ENCODE results near the gene NFATC2.

NFATC2 gene

GRCh38 chr20:51516855-51517254 lies 25.7 kb downstream of the NFATC2 start:
- H2BK15ac ChIP-seq (replicated peaks; ENCODE audit: low read depth) = no peak overlapping the region
- DNase-seq = no peak

GRCh38 chr20:51514836-51515235 lies 27.7 kb downstream of the NFATC2 start:
- H3K4ac ChIP-seq (ENCODE audit: low read depth, low read length) = no peak overlapping the region
- H3K23ac ChIP-seq (ENCODE audit: low read length) = no peak overlapping the region
- no peaks in the 10 kb centered on the region for H3K4me1 ChIP-seq (ENCODE audit: control insufficient read depth, low read depth, low read length)
- no peaks in the 10 kb centered on the region for H3K79me1 ChIP-seq (ENCODE audit: low read length)
- WGBS (ENCODE audit: extremely low coverage, insufficient coverage, low lambda C conversion rate) = no CpG with 5 or more reads among the region's 7 CpGs
- H3K9ac ChIP-seq (ENCODE audit: low read length) = no peak overlapping the region
- no peak overlapping the region for H3K4me2 ChIP-seq (ENCODE audit: low read length)
- H3K18ac ChIP-seq (ENCODE audit: low read length) = no peak overlapping the region
- no peak overlapping the region for H2BK15ac ChIP-seq (replicated peaks; ENCODE audit: low read depth)
- no peak overlapping the region for H3K56ac ChIP-seq (ENCODE audit: low read length)
- H3K79me2 ChIP-seq (ENCODE audit: control insufficient read depth, insufficient read depth, low read length) = no peaks in the 10 kb centered on the region
- no peak overlapping the region for H3K27ac ChIP-seq (ENCODE audit: low read depth, low read length)
- H2BK120ac ChIP-seq (ENCODE audit: low read depth, low read length) = no peak overlapping the region
- no peak overlapping the region for H4K5ac ChIP-seq (ENCODE audit: low read length)
- no peak overlapping the region for H4K8ac ChIP-seq (ENCODE audit: low read depth, low read length)
- no peak overlapping the region for H2BK5ac ChIP-seq (ENCODE audit: low read length)
- H2AK5ac ChIP-seq (ENCODE audit: low read length) = no peak overlapping the region
- no peaks in the 10 kb centered on the region for H3K27me3 ChIP-seq (ENCODE audit: insufficient read depth, low read length, poor library complexity)
- DNase-seq = no peak
- H3K36me3 ChIP-seq (ENCODE audit: control insufficient read depth, insufficient read depth, low read length) = no peaks in the 10 kb centered on the region
- H3K4me3 ChIP-seq (ENCODE audit: low read length) = no peak overlapping the region

More at GRCh38 chr20:51516855-51517254, 25.7 kb downstream of the NFATC2 start:
- H3K23ac ChIP-seq (ENCODE audit: low read length) = no peak overlapping the region
- no peaks in the 10 kb centered on the region for H3K36me3 ChIP-seq (ENCODE audit: control insufficient read depth, insufficient read depth, low read length)
- no CpG with 5 or more reads among the region's 7 CpGs for WGBS (ENCODE audit: extremely low coverage, insufficient coverage, low lambda C conversion rate)
- H3K79me2 ChIP-seq (ENCODE audit: control insufficient read depth, insufficient read depth, low read length) = no peaks in the 10 kb centered on the region
- no peak overlapping the region for H3K27ac ChIP-seq (ENCODE audit: low read depth, low read length)
- H3K27me3 ChIP-seq (ENCODE audit: insufficient read depth, low read length, poor library complexity) = no peaks in the 10 kb centered on the region
- H4K8ac ChIP-seq (ENCODE audit: low read depth, low read length) = no peak overlapping the region
- no peak overlapping the region for H2AK5ac ChIP-seq (ENCODE audit: low read length)
- no peak overlapping the region for H2BK120ac ChIP-seq (ENCODE audit: low read depth, low read length)
- no peak overlapping the region for H3K4me2 ChIP-seq (ENCODE audit: low read length)
- no peaks in the 10 kb centered on the region for H3K79me1 ChIP-seq (ENCODE audit: low read length)
- no peak overlapping the region for H3K9ac ChIP-seq (ENCODE audit: low read length)
- no peak overlapping the region for H3K56ac ChIP-seq (ENCODE audit: low read length)
- H2BK5ac ChIP-seq (ENCODE audit: low read length) = no peak overlapping the region
- H3K4me1 ChIP-seq (ENCODE audit: control insufficient read depth, low read depth, low read length) = no peaks in the 10 kb centered on the region
- no peak overlapping the region for H3K4ac ChIP-seq (ENCODE audit: low read depth, low read length)
- no peak overlapping the region for H3K18ac ChIP-seq (ENCODE audit: low read length)
- H4K5ac ChIP-seq (ENCODE audit: low read length) = no peak overlapping the region
- no peak overlapping the region for H3K4me3 ChIP-seq (ENCODE audit: low read length)

GRCh38 chr20:51514249-51514648 lies 28.3 kb downstream of the NFATC2 start:
- no peak overlapping the region for H3K4ac ChIP-seq (ENCODE audit: low read depth, low read length)
- H3K23ac ChIP-seq (ENCODE audit: low read length) = no peak overlapping the region

GRCh38 chr20:51513545-51513944 lies 29.0 kb downstream of the NFATC2 start:
- H3K79me1 ChIP-seq (ENCODE audit: low read length) = no peaks in the 10 kb centered on the region
- no peak overlapping the region for H3K4me3 ChIP-seq (ENCODE audit: low read length)
- H3K9ac ChIP-seq (ENCODE audit: low read length) = no peak overlapping the region
- no peaks in the 10 kb centered on the region for H3K36me3 ChIP-seq (ENCODE audit: control insufficient read depth, insufficient read depth, low read length)
- no peaks in the 10 kb centered on the region for H3K79me2 ChIP-seq (ENCODE audit: control insufficient read depth, insufficient read depth, low read length)
- H2BK15ac ChIP-seq (replicated peaks; ENCODE audit: low read depth) = no peak overlapping the region
- no peak overlapping the region for H2BK5ac ChIP-seq (ENCODE audit: low read length)
- no peak overlapping the region for H3K4me2 ChIP-seq (ENCODE audit: low read length)
- H4K8ac ChIP-seq (ENCODE audit: low read depth, low read length) = no peak overlapping the region
- no peaks in the 10 kb centered on the region for H3K4me1 ChIP-seq (ENCODE audit: control insufficient read depth, low read depth, low read length)
- peak; percentile 28 for DNase-seq
- H3K56ac ChIP-seq (ENCODE audit: low read length) = no peak overlapping the region
- H4K5ac ChIP-seq (ENCODE audit: low read length) = no peak overlapping the region
- H3K18ac ChIP-seq (ENCODE audit: low read length) = no peak overlapping the region
- WGBS (ENCODE audit: extremely low coverage, insufficient coverage, low lambda C conversion rate) = no CpG with 5 or more reads among the region's 4 CpGs
- no peak overlapping the region for H3K4ac ChIP-seq (ENCODE audit: low read depth, low read length)
- H3K27ac ChIP-seq (ENCODE audit: low read depth, low read length) = no peak overlapping the region
- H3K23ac ChIP-seq (ENCODE audit: low read length) = no peak overlapping the region
- no peak overlapping the region for H2AK5ac ChIP-seq (ENCODE audit: low read length)
- H3K27me3 ChIP-seq (ENCODE audit: insufficient read depth, low read length, poor library complexity) = no peaks in the 10 kb centered on the region
- no peak overlapping the region for H2BK120ac ChIP-seq (ENCODE audit: low read depth, low read length)

More at GRCh38 chr20:51514249-51514648, 28.3 kb downstream of the NFATC2 start:
- no peaks in the 10 kb centered on the region for H3K4me1 ChIP-seq (ENCODE audit: control insufficient read depth, low read depth, low read length)
- no peak overlapping the region for H4K8ac ChIP-seq (ENCODE audit: low read depth, low read length)
- no peaks in the 10 kb centered on the region for H3K27me3 ChIP-seq (ENCODE audit: insufficient read depth, low read length, poor library complexity)
- no peak overlapping the region for H4K5ac ChIP-seq (ENCODE audit: low read length)
- no peak overlapping the region for H2BK5ac ChIP-seq (ENCODE audit: low read length)
- H2BK120ac ChIP-seq (ENCODE audit: low read depth, low read length) = no peak overlapping the region
- WGBS (ENCODE audit: extremely low coverage, insufficient coverage, low lambda C conversion rate) = no CpG with 5 or more reads among the region's 3 CpGs
- no peak overlapping the region for H3K18ac ChIP-seq (ENCODE audit: low read length)
- H2AK5ac ChIP-seq (ENCODE audit: low read length) = no peak overlapping the region
- no peak overlapping the region for H2BK15ac ChIP-seq (replicated peaks; ENCODE audit: low read depth)
- no peak overlapping the region for H3K27ac ChIP-seq (ENCODE audit: low read depth, low read length)
- no peak overlapping the region for H3K4me2 ChIP-seq (ENCODE audit: low read length)
- no peaks in the 10 kb centered on the region for H3K36me3 ChIP-seq (ENCODE audit: control insufficient read depth, insufficient read depth, low read length)
- H3K56ac ChIP-seq (ENCODE audit: low read length) = no peak overlapping the region
- H3K79me1 ChIP-seq (ENCODE audit: low read length) = no peaks in the 10 kb centered on the region
- no peak overlapping the region for H3K9ac ChIP-seq (ENCODE audit: low read length)
- no peak for DNase-seq
- no peak overlapping the region for H3K4me3 ChIP-seq (ENCODE audit: low read length)
- no peaks in the 10 kb centered on the region for H3K79me2 ChIP-seq (ENCODE audit: control insufficient read depth, insufficient read depth, low read length)

GRCh38 chr20:51512645-51513044 lies 29.9 kb downstream of the NFATC2 start:
- H4K5ac ChIP-seq (ENCODE audit: low read length) = no peak overlapping the region
- no peaks in the 10 kb centered on the region for H3K36me3 ChIP-seq (ENCODE audit: control insufficient read depth, insufficient read depth, low read length)
- no peaks in the 10 kb centered on the region for H3K27me3 ChIP-seq (ENCODE audit: insufficient read depth, low read length, poor library complexity)
- no CpG with 5 or more reads among the region's 2 CpGs for WGBS (ENCODE audit: extremely low coverage, insufficient coverage, low lambda C conversion rate)
- H2BK120ac ChIP-seq (ENCODE audit: low read depth, low read length) = no peak overlapping the region
- H2AK5ac ChIP-seq (ENCODE audit: low read length) = no peak overlapping the region
- no peak overlapping the region for H2BK5ac ChIP-seq (ENCODE audit: low read length)
- H3K9ac ChIP-seq (ENCODE audit: low read length) = no peak overlapping the region
- no peak for DNase-seq
- H3K4me2 ChIP-seq (ENCODE audit: low read length) = no peak overlapping the region
- no peak overlapping the region for H3K56ac ChIP-seq (ENCODE audit: low read length)
- no peaks in the 10 kb centered on the region for H3K4me1 ChIP-seq (ENCODE audit: control insufficient read depth, low read depth, low read length)
- H3K27ac ChIP-seq (ENCODE audit: low read depth, low read length) = no peak overlapping the region
- no peak overlapping the region for H2BK15ac ChIP-seq (replicated peaks; ENCODE audit: low read depth)
- H4K8ac ChIP-seq (ENCODE audit: low read depth, low read length) = no peak overlapping the region
- no peaks in the 10 kb centered on the region for H3K79me2 ChIP-seq (ENCODE audit: control insufficient read depth, insufficient read depth, low read length)
- H3K23ac ChIP-seq (ENCODE audit: low read length) = no peak overlapping the region
- H3K79me1 ChIP-seq (ENCODE audit: low read length) = no peaks in the 10 kb centered on the region
- H3K18ac ChIP-seq (ENCODE audit: low read length) = no peak overlapping the region
- H3K4ac ChIP-seq (ENCODE audit: low read depth, low read length) = no peak overlapping the region
- no peak overlapping the region for H3K4me3 ChIP-seq (ENCODE audit: low read length)

- Histone ChIP-seq H3K27me3 (ENCODE audit: insufficient read depth, low read length, poor library complexity) (no peaks in the 10 kb centered on the region), H3K79me2 (ENCODE audit: control insufficient read depth, insufficient read depth, low read length) (no peaks in the 10 kb centered on the region), H3K23ac (ENCODE audit: low read length) (no peak overlapping the region), H3K27ac (ENCODE audit: low read depth, low read length) (no peak overlapping the region), H3K4me3 (ENCODE audit: low read length) (no peak overlapping the region), H3K4ac (ENCODE audit: low read depth, low read length) (no peak overlapping the region), H3K36me3 (ENCODE audit: control insufficient read depth, insufficient read depth, low read length) (no peaks in the 10 kb centered on the region), H3K79me1 (ENCODE audit: low read length) (no peaks in the 10 kb centered on the region), H3K4me1 (ENCODE audit: control insufficient read depth, low read depth, low read length) (no peaks in the 10 kb centered on the region), H3K4me2 (ENCODE audit: low read length) (no peak overlapping the region), H3K9ac (ENCODE audit: low read length) (no peak overlapping the region), H2AK5ac (ENCODE audit: low read length) (no peak overlapping the region), H4K5ac (ENCODE audit: low read length) (no peak overlapping the region), H2BK5ac (ENCODE audit: low read length) (no peak overlapping the region), H4K8ac (ENCODE audit: low read depth, low read length) (no peak overlapping the region), H2BK15ac (replicated peaks; ENCODE audit: low read depth) (no peak overlapping the region), H3K56ac (ENCODE audit: low read length) (no peak overlapping the region), H2BK120ac (ENCODE audit: low read depth, low read length) (no peak overlapping the region), H3K18ac (ENCODE audit: low read length) (no peak overlapping the region)
- no peak for DNase-seq
- WGBS (ENCODE audit: extremely low coverage, insufficient coverage, low lambda C conversion rate) = no CpG with 5 or more reads among the region's 10 CpGs
Observed at GRCh38 chr20:51511861-51512619, 30.5 kb downstream of the NFATC2 start.
